ENCODE results near the gene MISP3.

GRCh38 chr19:14054099-14054498 is 18.5 kb upstream of the MISP3 start:
- no peak for TF ChIP-seq CTCF (IDR thresholded peaks at IDR 0.05; ENCODE audit: low read depth, low read length)
- TF ChIP-seq EZH2phosphoT487 (IDR thresholded peaks at IDR 0.05; ENCODE audit: low read depth), result no peak

All from OCI-LY3 (cell line).